Trophoblast cell (in vitro differentiated cells and primary cell): ENCODE measurements around the gene WNT7B.
"Not testable (repeated sequence)": the region's sequence is repeated elsewhere in the genome, so short reads cannot be mapped to it uniquely, and the experiment has no call there.

Source experiments
- DNase-seq, 2 donors: peaks; one replicate each; pipeline ENCODE4 v3.0.0-alpha.2; 2016
- H2AFZ ChIP-seq: 2 replicates; pipeline ENCODE4 v1.6.1; 2013; ENCODE audit warnings: low read length, moderate library complexity, mild to moderate bottlenecking; ENCODE audit not compliant: insufficient read depth, poor library complexity
- H2AK5ac ChIP-seq: 2 replicates; pipeline ENCODE4 v1.6.1; 2013; ENCODE audit warnings: mild to moderate bottlenecking, low read length
- H2BK120ac ChIP-seq: 2 replicates; pipeline ENCODE4 v1.6.1; 2013; ENCODE audit warnings: low read length, mild to moderate bottlenecking, moderate library complexity; ENCODE audit not compliant: insufficient read depth, poor library complexity
- H2BK12ac ChIP-seq: 2 replicates; pipeline ENCODE4 v1.6.1; 2013; ENCODE audit warnings: mild to moderate bottlenecking, low read length, moderate library complexity
- H2BK5ac ChIP-seq: 2 replicates; pipeline ENCODE4 v1.6.1; 2013; ENCODE audit warnings: low read length, low read depth, moderate library complexity, mild to moderate bottlenecking; ENCODE audit not compliant: poor library complexity
- H3K14ac ChIP-seq: 2 replicates; pipeline ENCODE4 v1.6.1; 2013; ENCODE audit warnings: mild to moderate bottlenecking, low read length
- H3K18ac ChIP-seq: 2 replicates; pipeline ENCODE4 v1.6.1; 2013; ENCODE audit warnings: mild to moderate bottlenecking, low read length
- H3K23ac ChIP-seq: 2 replicates; pipeline ENCODE4 v1.6.1; 2013; ENCODE audit warnings: low read length
- H3K27ac ChIP-seq: 2 replicates; pipeline ENCODE4 v1.5.1; 2013; ENCODE audit warnings: low read depth, mild to moderate bottlenecking, inconsistent platforms, low read length, moderate library complexity
- H3K27me3 ChIP-seq: 2 replicates; pipeline ENCODE4 v1.6.1; 2013; ENCODE audit warnings: inconsistent platforms, mild to moderate bottlenecking, low read length, moderate library complexity; ENCODE audit not compliant: insufficient read depth
- H3K36me3 ChIP-seq, 2 experiments: 1 replicate in 1 of 2; 2 replicates in 1 of 2; pipeline ENCODE4 v1.6.1; 2013; ENCODE audit warnings: low read length in 2 of 2, mild to moderate bottlenecking in 2 of 2, moderate library complexity in 1 of 2; ENCODE audit not compliant: insufficient read depth in 2 of 2, control insufficient read depth in 1 of 2
- H3K4ac ChIP-seq: 2 replicates; pipeline ENCODE4 v1.6.1; 2013; ENCODE audit warnings: low read depth, mild to moderate bottlenecking, low read length, moderate library complexity
- H3K4me1 ChIP-seq, 2 experiments: 1 replicate in 1 of 2; 2 replicates in 1 of 2; pipeline ENCODE4 v1.6.1; 2013; ENCODE audit warnings: low read length in 2 of 2, mild to moderate bottlenecking in 2 of 2, moderate library complexity in 1 of 2; ENCODE audit not compliant: insufficient read depth in 2 of 2, control insufficient read depth in 1 of 2
- H3K4me2 ChIP-seq: 2 replicates; pipeline ENCODE4 v1.6.1; 2013; ENCODE audit warnings: inconsistent platforms, mild to moderate bottlenecking, low read length, moderate library complexity
- H3K4me3 ChIP-seq: 2 replicates; pipeline ENCODE4 v1.5.1; 2013; ENCODE audit warnings: mild to moderate bottlenecking, low read depth, low read length, inconsistent platforms
- H3K79me1 ChIP-seq: one replicate; pipeline ENCODE4 v1.6.1; 2013; ENCODE audit warnings: low read length
- H3K79me2 ChIP-seq: 2 replicates; pipeline ENCODE4 v1.6.1; 2013; ENCODE audit warnings: low read length, mild to moderate bottlenecking; ENCODE audit not compliant: control insufficient read depth, insufficient read depth, poor library complexity
- H3K9ac ChIP-seq: 2 replicates; pipeline ENCODE4 v1.6.1; 2013; ENCODE audit warnings: mild to moderate bottlenecking, low read length
- H3K9me3 ChIP-seq: 2 replicates; pipeline ENCODE4 v1.6.1; 2013; ENCODE audit warnings: low read depth, mild to moderate bottlenecking, control low read depth, inconsistent platforms, low read length; ENCODE audit not compliant: insufficient read depth
- H4K12ac ChIP-seq: 2 replicates; pipeline ENCODE4 v1.6.1; 2013; ENCODE audit warnings: low read depth, mild to moderate bottlenecking, low read length, moderate library complexity
- H4K8ac ChIP-seq: 2 replicates; pipeline ENCODE4 v1.6.1; 2013; ENCODE audit warnings: low read depth, mild to moderate bottlenecking, low read length, moderate library complexity
- H4K91ac ChIP-seq: one replicate; pipeline ENCODE4 v1.6.1; 2013; ENCODE audit warnings: low read depth, mild to moderate bottlenecking, low read length, moderate library complexity
- WGBS: extraction: QIAGEN DNeasy Blood & Tissue Kit; methylation state at CpG from one replicate; pipeline ENCODE4 v1.1.7; 2013; ENCODE audit warnings: missing lambda C conversion rate; ENCODE audit not compliant: insufficient read length, insufficient coverage; ENCODE audit errors: extremely low coverage; 5-methylcytosine and 5-hydroxymethylcytosine counted together

Gene WNT7B

DNA sequence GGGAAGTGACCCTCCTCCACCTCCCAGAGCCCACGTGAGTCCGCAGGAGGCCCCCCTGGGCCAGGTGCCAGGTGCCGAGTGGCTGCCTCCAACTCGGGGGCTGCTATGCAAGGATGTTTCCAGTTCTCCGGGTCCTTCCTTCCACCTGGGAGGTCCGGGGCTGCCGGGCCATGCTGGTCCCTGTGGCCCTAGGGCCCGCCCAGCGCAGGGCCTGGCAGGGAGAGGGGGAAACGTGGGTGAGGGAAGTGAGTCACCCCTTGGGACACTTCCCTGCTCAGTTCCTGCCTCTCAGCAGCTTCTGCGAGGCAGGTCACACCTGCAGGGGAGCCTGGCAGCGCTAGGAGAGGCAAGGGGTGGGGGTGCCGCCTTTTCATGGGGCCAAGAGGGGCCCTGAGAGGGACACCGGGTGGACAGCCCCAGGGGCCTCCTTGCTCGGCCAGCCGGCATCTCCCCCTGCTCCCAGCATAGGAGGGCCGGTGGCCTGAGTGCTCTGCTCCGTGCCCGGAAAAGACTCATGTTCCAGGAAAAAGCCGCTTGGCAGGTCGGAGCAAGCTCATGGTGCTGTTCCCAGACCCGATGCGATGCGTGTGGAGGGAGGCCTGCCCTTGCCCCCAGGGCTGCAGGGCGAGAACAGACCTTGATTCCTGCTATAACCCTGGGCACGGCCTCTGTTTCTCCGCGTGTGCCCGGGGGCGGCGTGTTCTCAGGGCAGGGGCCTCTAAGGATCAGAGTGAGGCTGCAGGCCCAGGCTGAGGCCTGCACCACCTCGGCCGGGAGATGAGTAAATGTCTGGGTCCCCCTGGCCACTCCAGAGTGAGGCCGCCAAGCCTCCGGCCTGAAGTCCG is 30.3 kb upstream of the WNT7B start:
- H2AK5ac ChIP-seq, result no peak overlapping the region
- no peak overlapping the region for H3K4me3 ChIP-seq
- H3K4me2 ChIP-seq, result no peak overlapping the region
- H3K14ac ChIP-seq, result peak overlapping the region; percentile 1
- peak; percentile 76 to 81 for DNase-seq
- H2BK12ac ChIP-seq, result peak overlapping the region; percentile 38
- H3K27me3 ChIP-seq, result no peaks in the 10 kb centered on the region
- no peaks in the 10 kb centered on the region for H3K36me3 ChIP-seq
- no peak overlapping the region for H3K4ac ChIP-seq
- no peak overlapping the region for H2BK120ac ChIP-seq
- no peak overlapping the region for H3K18ac ChIP-seq
- H3K23ac ChIP-seq, result no peak overlapping the region
- no peak overlapping the region for H3K27ac ChIP-seq
- H4K12ac ChIP-seq, result peak overlapping the region; percentile 5
- H2AFZ ChIP-seq, result peak overlapping the region; percentile 6
- peaks cover 4 to 10% of the 10 kb centered on the region in 2 experiments for H3K4me1 ChIP-seq
- no peak overlapping the region for H3K9ac ChIP-seq
- H3K79me1 ChIP-seq, result peaks cover 4% of the 10 kb centered on the region
- H3K79me2 ChIP-seq, result no peaks in the 10 kb centered on the region
- H4K8ac ChIP-seq, result peak overlapping the region; percentile 44
- peak overlapping the region; percentile 48 for H4K91ac ChIP-seq
- no peak overlapping the region for H2BK5ac ChIP-seq
- WGBS, result no CpG with 5 or more reads among the region's 36 CpGs
- peaks cover 2% of the 10 kb centered on the region for H3K9me3 ChIP-seq

DNA sequence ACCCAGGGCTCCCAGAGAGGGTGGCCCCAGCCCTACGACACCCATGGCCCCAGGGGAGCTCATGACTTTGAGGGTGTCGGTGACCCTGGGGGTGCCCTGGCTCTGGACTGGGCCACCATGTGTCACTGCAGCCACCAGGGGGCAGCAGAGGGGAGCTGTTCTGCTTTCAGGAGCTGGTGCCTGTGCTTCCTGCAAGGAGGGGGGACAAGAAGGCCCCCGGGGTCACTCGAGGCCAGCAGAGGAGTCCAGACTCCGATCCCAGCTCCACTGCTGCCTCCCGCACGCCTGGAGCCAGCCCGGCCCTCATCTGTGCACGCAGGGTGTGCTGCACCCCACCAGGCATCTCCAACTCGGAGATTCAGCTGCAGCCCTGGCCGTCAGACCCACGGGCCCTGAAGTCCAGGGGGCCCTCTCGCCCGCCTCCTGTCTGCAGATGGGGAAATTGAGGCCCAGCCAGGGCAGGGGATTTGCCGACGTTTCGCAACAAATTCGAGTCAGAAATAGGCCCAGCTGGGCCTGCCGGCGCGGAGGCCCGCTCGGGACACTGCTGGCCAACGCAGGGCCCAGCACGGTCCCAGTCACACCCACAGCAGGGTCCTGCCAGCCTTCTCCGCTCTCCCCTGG is 29.5 kb upstream of the WNT7B start:
- no CpG with 5 or more reads among the region's 26 CpGs for WGBS
- H3K9ac ChIP-seq, result no peak overlapping the region
- no peak overlapping the region for H3K18ac ChIP-seq
- H3K36me3 ChIP-seq, result no peaks in the 10 kb centered on the region
- H4K8ac ChIP-seq, result no peak overlapping the region
- H2BK12ac ChIP-seq, result no peak overlapping the region
- H3K14ac ChIP-seq, result no peak overlapping the region
- peaks cover 4 to 10% of the 10 kb centered on the region in 2 experiments for H3K4me1 ChIP-seq
- H3K4me3 ChIP-seq, result no peak overlapping the region
- H4K91ac ChIP-seq, result no peak overlapping the region
- no peak overlapping the region for H3K27ac ChIP-seq
- peaks cover 4% of the 10 kb centered on the region for H3K79me1 ChIP-seq
- H3K4ac ChIP-seq, result no peak overlapping the region
- H4K12ac ChIP-seq, result no peak overlapping the region
- H3K27me3 ChIP-seq, result no peaks in the 10 kb centered on the region
- peak overlapping the region; percentile 9 for H2AFZ ChIP-seq
- H3K4me2 ChIP-seq, result no peak overlapping the region
- H2BK5ac ChIP-seq, result no peak overlapping the region
- H3K79me2 ChIP-seq, result no peaks in the 10 kb centered on the region
- H3K23ac ChIP-seq, result no peak overlapping the region
- H3K9me3 ChIP-seq, result peaks cover 2% of the 10 kb centered on the region
- peak; percentile 68 to 85 for DNase-seq
- no peak overlapping the region for H2BK120ac ChIP-seq
- no peak overlapping the region for H2AK5ac ChIP-seq

DNA sequence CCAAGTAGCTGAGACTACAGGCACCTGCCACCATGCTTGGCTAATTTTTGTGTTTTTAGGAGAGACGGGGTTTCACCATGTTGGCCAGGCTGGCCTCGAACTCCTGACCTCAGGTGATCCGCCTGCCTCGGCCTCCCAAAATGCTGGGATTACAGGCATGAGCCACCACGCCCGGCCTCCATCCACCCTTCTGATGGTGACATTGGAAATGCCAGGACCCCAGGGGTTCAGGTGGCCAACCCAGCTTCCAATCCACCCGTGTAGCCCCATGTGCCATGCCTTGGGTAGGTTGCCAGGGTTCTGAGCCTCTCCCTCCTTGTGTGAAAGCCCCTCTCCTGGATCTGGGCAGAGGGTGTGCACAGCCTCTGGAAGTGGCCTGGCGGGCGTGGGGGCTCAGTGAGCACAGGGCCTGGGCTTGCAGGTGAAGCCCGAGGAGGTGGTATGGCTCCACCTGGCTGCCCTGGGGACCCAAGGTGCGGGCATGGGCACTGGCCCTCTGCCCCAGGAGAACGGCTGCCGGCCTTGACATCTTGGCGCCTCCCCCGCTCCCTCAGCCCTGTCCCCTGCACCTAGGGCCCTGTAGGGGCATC is 28.2 kb upstream of the WNT7B start:
- not testable (repeated sequence) for H3K9me3 ChIP-seq, H3K4me2 ChIP-seq, H4K91ac ChIP-seq

DNA sequence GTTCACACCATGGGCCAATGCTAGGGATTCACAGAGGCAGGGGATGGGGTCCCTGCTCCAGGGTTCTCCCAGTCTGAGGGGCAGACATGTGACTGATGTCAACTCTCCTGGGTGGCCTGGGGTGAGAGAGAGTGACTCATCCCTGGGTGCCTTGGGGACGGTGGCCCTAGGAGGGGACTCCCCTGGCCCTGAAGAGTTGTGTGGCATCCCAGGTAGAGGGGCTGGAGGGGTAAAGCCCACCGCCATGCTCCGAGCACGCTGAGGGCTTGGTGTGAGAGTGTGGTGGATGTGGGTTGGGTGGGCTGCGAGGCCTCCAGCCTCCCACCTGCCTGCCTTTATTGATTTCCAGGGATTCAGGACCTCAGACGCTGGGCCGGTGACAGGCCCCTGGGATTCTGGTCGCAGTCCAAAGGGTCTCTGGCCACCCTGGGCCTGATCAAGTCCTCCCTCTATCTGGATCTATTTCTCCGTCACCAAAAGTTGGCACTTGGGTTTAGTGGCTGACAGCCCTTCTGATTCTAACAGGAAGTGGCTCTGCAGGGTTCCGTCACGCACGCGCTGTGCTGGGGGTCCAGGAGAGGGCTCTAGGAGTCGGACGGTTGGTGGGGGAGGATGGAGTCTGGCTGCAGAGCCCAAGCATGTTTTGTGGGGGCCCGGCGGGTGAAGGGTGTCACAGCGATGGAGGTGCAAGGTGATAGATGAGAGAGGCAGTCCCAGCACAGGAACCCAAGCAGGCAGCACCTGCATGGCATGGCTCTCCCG is 27.3 kb upstream of the WNT7B start:
- Histone ChIP-seq H2AK5ac (no peak overlapping the region), H3K4me3 (no peak overlapping the region), H2BK120ac (no peak overlapping the region), H4K91ac (no peak overlapping the region), H3K79me1 (peaks cover 4% of the 10 kb centered on the region), H2BK12ac (no peak overlapping the region), H3K4ac (no peak overlapping the region), H3K27ac (no peak overlapping the region), H2BK5ac (no peak overlapping the region), H3K79me2 (no peaks in the 10 kb centered on the region), H3K18ac (no peak overlapping the region), H3K23ac (no peak overlapping the region), H3K9ac (no peak overlapping the region), H3K4me1 (peaks cover 4 to 10% of the 10 kb centered on the region in 2 experiments), H2AFZ (no peak overlapping the region), H3K4me2 (no peak overlapping the region), H3K27me3 (no peaks in the 10 kb centered on the region), H3K14ac (no peak overlapping the region), H4K12ac (no peak overlapping the region), H3K36me3 (no peaks in the 10 kb centered on the region), H3K9me3 (peaks cover 2% of the 10 kb centered on the region), H4K8ac (no peak overlapping the region)
- DNase-seq, result no peak
- no CpG with 5 or more reads among the region's 19 CpGs for WGBS

More for the DNA sequence above, 28.2 kb upstream of the WNT7B start:
- H3K9ac ChIP-seq, H2BK120ac ChIP-seq, H2AFZ ChIP-seq, H4K8ac ChIP-seq, H3K14ac ChIP-seq, H3K36me3 ChIP-seq, H3K4me1 ChIP-seq, H2BK12ac ChIP-seq, H3K27ac ChIP-seq, H3K79me1 ChIP-seq, H2BK5ac ChIP-seq, H2AK5ac ChIP-seq, H3K4ac ChIP-seq, DNase-seq, H3K23ac ChIP-seq, H3K79me2 ChIP-seq, H4K12ac ChIP-seq, H3K18ac ChIP-seq, H3K27me3 ChIP-seq, H3K4me3 ChIP-seq: not testable (repeated sequence)
- WGBS, result no CpG with 5 or more reads among the region's 15 CpGs
